PFSK-1 (cell line): Measurements from ENCODE around the gene FGFR4.

Experiments
- FOXP2 ChIP-seq: optimal IDR thresholded peaks from 2 replicates; pipeline ENCODE3; 2011; ENCODE audit warnings: borderline replicate concordance, control low read depth, inconsistent platforms; ENCODE audit not compliant: insufficient read depth; ENCODE audit errors: extremely low read length, extremely low read depth
- POLR2AphosphoS5 ChIP-seq: IDR thresholded peaks from 2 replicates; pipeline ENCODE4 v1.6.1; 2012; ENCODE audit warnings: low read depth, mild to moderate bottlenecking, control low read depth, low read length, moderate library complexity
- SIN3A ChIP-seq: IDR thresholded peaks from 2 replicates; pipeline ENCODE4 v1.6.1; 2012; ENCODE audit warnings: mild to moderate bottlenecking, low read length, moderate library complexity, borderline replicate concordance; ENCODE audit not compliant: insufficient read depth
- TAF1 ChIP-seq: IDR thresholded peaks from 2 replicates; pipeline ENCODE4 v1.6.1; 2012; ENCODE audit warnings: low read length, control low read depth, borderline replicate concordance; ENCODE audit not compliant: insufficient read depth
- TF ChIP-seq, protein P1 (sequence below), 2 experiments: IDR thresholded peaks; 2 replicates each; pipeline versions ENCODE4 v1.6.1 to v1.8.0; 2011 to 2012; ENCODE audit warnings: low read depth in 2 of 2, low read length in 2 of 2, control low read depth in 1 of 2, inconsistent platforms in 1 of 2, mild to moderate bottlenecking in 1 of 2, moderate library complexity in 1 of 2; ENCODE audit not compliant: insufficient read depth in 1 of 2

Gene FGFR4

DNA sequence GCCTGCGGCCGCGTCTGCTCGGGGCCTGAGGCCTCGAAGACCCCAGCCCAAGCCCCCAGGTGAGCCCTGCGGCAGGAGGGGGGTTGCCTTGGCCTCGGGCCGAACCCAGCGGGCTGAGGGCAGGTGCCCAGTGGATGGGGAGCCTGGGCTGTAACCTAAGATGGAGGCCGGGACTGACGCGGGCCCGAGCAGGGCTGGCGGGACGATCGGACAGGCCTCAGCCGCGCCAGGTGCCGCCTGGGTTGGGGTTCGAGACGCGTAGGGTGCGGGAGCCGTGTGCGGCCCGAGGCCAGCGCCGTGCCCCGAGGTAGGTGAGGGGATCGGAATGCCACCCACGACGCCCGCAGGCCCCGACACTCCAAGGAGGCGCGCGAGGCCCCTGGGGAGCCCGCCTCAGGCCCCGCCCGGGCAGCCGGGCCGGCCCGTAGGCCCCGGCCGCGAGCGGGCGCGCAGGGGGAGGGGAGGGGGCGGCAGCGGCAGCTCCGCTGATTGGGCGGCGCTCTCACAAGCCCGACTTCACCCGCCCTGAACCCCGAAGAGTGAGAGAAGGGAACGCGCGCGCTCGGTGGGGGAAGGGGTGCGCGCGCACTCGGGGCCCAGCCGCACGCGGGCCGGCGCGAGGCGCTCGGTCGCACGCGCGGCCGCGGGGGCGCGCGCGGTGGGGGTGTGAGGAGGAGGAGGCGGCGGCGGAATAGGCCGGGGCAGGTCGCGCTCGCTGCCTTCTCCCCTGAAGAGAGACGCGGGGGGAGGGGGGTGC lies 46.6 kb downstream of the FGFR4 start, which contains the start of gene NSD1:
Gene NSD1, plus strand, starts transcription at position 678 of the 757 bp plus-strand sequence. CDS start 1,331 bp downstream, outside the sequence.
- TF ChIP-seq FOXP2 (peak; percentile 28), TAF1 (no peak)

DNA sequence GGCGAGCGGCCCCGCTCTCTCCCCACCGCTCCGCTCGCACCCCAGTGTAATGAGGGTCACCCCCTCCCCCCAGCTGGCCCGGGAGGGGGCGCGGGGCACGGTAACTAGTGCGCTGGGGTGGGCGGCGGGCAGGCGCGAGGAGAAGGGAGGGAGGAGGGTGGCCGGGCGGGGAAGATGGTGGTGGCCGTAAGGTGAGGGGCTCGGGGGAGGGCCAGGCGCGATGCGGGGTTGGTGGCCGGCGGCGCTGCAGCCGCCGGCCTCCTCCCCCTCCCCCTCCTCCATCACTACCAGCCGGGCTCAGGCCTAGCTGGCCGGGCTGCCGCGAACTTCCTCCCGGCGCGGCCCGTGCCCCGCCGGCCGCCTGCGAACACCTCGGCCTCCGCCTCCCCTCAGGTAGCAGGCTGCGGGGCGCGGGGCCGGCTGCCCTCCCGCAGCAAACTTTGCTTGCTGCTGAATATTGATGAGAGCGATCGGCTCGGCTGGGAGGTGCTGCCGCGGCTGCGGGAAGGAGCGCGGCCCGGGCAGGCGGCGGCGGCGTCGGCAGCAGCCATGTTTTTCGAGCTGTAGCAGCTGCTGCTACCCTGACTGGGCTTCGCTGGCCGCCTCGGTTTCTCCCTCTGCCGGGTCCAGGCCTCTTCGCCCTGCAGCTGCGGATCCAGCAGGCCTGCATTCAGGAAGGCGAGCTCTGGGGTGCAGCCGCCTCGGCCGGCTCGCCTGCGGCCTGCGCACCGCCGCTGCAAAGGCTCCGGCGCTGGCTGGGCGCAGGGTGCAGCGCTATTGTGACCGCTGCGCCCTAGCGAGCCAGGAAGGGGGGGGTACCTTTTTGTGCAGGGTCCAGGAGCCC lies 47.4 kb downstream of the FGFR4 start:
- TF ChIP-seq FOXP2 (peak; percentile 4), TAF1 (0 out of 2 replicates have a peak, but pooled peaks have one; percentile 2), POLR2AphosphoS5 (peak; percentile 69), SIN3A (peak; percentile 28; the same call in 1 of the 2 replicates)
- TF ChIP-seq, protein P1, sequence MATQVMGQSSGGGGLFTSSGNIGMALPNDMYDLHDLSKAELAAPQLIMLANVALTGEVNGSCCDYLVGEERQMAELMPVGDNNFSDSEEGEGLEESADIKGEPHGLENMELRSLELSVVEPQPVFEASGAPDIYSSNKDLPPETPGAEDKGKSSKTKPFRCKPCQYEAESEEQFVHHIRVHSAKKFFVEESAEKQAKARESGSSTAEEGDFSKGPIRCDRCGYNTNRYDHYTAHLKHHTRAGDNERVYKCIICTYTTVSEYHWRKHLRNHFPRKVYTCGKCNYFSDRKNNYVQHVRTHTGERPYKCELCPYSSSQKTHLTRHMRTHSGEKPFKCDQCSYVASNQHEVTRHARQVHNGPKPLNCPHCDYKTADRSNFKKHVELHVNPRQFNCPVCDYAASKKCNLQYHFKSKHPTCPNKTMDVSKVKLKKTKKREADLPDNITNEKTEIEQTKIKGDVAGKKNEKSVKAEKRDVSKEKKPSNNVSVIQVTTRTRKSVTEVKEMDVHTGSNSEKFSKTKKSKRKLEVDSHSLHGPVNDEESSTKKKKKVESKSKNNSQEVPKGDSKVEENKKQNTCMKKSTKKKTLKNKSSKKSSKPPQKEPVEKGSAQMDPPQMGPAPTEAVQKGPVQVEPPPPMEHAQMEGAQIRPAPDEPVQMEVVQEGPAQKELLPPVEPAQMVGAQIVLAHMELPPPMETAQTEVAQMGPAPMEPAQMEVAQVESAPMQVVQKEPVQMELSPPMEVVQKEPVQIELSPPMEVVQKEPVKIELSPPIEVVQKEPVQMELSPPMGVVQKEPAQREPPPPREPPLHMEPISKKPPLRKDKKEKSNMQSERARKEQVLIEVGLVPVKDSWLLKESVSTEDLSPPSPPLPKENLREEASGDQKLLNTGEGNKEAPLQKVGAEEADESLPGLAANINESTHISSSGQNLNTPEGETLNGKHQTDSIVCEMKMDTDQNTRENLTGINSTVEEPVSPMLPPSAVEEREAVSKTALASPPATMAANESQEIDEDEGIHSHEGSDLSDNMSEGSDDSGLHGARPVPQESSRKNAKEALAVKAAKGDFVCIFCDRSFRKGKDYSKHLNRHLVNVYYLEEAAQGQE (IDR thresholded peaks at IDR 0.05; ENCODE audit: insufficient read depth in 1 of 2, low read depth in 2 of 2, low read length in 2 of 2), result no peak

DNA sequence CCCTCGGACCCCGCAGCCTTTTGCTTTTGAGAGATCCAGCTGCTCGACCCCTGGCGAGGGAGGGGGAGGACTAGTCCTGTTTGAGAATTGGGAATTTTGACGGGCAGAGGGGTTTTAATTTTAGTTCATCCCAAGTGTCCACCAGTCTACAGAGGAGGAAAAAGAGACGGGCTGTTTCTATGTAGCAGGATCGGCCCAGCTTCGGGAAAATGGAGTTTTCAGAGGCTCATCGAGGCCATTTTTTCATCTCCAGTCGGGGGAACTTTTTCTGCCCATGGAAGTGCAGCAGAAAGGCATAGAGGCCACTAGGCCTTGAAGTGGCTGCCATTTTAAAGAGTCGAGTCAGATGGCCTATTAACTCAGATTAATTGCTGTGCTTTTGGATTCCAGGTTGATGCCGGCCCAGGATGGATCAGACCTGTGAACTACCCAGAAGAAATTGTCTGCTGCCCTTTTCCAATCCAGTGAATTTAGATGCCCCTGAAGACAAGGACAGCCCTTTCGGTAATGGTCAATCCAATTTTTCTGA lies 48.0 kb downstream of the FGFR4 start:
- TF ChIP-seq FOXP2, result no peak
- peak; percentile 28; the same call in 1 of the 2 replicates for TF ChIP-seq TAF1

DNA sequence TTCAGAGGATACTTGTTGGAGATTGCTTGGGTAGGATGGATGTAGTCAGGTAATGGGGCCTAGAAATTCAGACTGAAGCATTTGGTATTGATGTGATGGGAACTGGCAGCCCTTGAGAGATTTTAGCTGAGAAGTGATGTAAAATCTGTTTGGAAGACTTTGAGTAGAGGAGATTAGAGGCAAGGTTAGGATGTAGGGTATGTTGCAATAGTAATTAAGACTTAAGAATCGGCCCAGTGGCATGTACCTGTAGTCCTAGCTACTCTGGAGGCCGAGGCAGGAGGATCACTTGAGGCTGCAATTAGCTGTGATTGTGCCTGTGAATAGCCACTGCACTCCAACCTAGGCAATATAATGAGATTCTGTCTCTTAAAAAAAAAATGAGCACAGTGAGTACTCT lies 53.6 kb downstream of the FGFR4 start:
- TF ChIP-seq POLR2AphosphoS5 (no peak), SIN3A (no peak), TAF1 (no peak), FOXP2 (no peak)
- TF ChIP-seq, protein P1 (IDR thresholded peaks at IDR 0.05; ENCODE audit: insufficient read depth in 1 of 2, low read depth in 2 of 2, low read length in 2 of 2), result no peak

DNA sequence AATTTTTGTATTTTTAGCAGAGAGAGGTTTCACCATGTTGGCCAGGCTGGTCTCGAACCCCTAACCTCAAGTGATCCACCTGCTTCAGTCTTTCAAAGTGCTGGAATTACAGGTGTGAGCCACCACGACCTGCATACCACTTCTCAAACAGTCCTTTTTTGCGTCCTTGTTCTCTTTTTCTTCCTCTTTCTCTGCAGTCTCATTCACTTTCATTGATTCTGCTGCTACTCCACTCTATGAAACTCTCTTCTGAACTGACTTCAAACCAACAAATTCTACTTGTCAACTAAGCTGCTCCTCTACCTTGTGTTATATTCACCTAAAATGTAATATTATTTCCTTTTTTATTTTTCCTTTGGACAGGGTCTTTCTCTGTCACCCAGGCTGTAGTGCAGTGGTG lies 54.8 kb downstream of the FGFR4 start:
- no peak for TF ChIP-seq FOXP2
- TF ChIP-seq, protein P1 (IDR thresholded peaks at IDR 0.05; ENCODE audit: insufficient read depth in 1 of 2, low read depth in 2 of 2, low read length in 2 of 2), result no peak
- TF ChIP-seq SIN3A, result no peak
- no peak for TF ChIP-seq POLR2AphosphoS5
- no peak for TF ChIP-seq TAF1
